GM21825 (cell line): ENCODE measurements around the gene MGAT1.

ENCODE experiments used
- ATAC-seq: cut with Tn5 transposase; IDR thresholded peaks from one replicate; pipeline ENCODE4 v1.9.1; 2021; ENCODE audit warnings: mild to moderate bottlenecking, moderate library complexity; ENCODE audit not compliant: unreplicated experiment

Gene MGAT1

GRCh38 chr5:180824630-180825476 lies 22.2 kb upstream of the MGAT1 start:
- no peak for ATAC-seq

GRCh38 chr5:180823940-180824629 lies 21.5 kb upstream of the MGAT1 start:
- ATAC-seq: no peak

GRCh38 chr5:180823346-180823745 lies 20.7 kb upstream of the MGAT1 start:
- no peak for ATAC-seq

- no peak for ATAC-seq
Measured at GRCh38 chr5:180821538-180821937, 18.9 kb upstream of the MGAT1 start.

- ATAC-seq: peak; percentile 63
Measured at GRCh38 chr5:180820788-180821321, 18.2 kb upstream of the MGAT1 start.

- no peak for ATAC-seq
Measured at GRCh38 chr5:180818677-180819341, 16.2 kb upstream of the MGAT1 start.

GRCh38 chr5:180817893-180818674 lies 15.5 kb upstream of the MGAT1 start:
- ATAC-seq: no peak

GRCh38 chr5:180816608-180817534 lies 14.3 kb upstream of the MGAT1 start:
- ATAC-seq: peak; percentile 46

GRCh38 chr5:180815293-180815917 lies 12.8 kb upstream of the MGAT1 start:
- no peak for ATAC-seq

- ATAC-seq: no peak
Measured at GRCh38 chr5:180813420-180813819, 10.8 kb upstream of the MGAT1 start.

- no peak for ATAC-seq
Measured at GRCh38 chr5:180811623-180812124, 9.1 kb upstream of the MGAT1 start.

GRCh38 chr5:180810959-180811622 lies 8.5 kb upstream of the MGAT1 start:
- no peak for ATAC-seq

- peak; percentile 62 for ATAC-seq
Measured at GRCh38 chr5:180810210-180810958, 7.8 kb upstream of the MGAT1 start.

GRCh38 chr5:180809403-180810209 lies 7.0 kb upstream of the MGAT1 start:
- ATAC-seq: peak; percentile 52

- no peak for ATAC-seq
Measured at GRCh38 chr5:180808461-180809000, 5.9 kb upstream of the MGAT1 start.

GRCh38 chr5:180807654-180808414 lies 5.2 kb upstream of the MGAT1 start:
- ATAC-seq: no peak
